HG02678 (cell line): Measurements from ENCODE around the gene ULK1.
A peak's percentile ranks its signal among the peaks of the same experiment; 100 is the strongest.
"Not testable (repeated sequence)": the region's sequence is repeated elsewhere in the genome, so short reads cannot be mapped to it uniquely, and the experiment has no call there.

Experiments used
- ATAC-seq: cut with Tn5 transposase; IDR thresholded peaks from one replicate; pipeline ENCODE4 v1.9.1; 2021; ENCODE audit warnings: mild to moderate bottlenecking, moderate library complexity; ENCODE audit not compliant: unreplicated experiment

The ULK1 gene

DNA sequence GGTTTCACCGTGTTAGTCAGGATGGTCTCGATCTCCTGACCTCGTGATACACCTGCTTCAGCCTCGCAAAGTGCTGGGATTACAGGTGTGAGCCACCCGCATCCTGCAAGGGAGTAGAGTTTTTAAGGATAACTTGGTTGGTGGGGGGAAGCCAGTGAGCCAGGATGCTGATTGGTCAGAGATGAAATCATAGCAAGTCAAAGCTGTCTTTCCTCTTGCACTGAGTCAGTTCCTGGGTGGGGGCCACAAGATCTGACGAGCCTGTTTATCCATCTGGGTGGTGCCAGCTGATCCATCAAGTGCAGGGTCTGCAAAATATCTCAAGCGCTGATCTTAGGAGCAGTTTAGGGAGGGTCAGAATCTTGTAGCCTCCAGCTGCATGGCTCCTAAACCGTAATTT is 9.3 kb upstream of the ULK1 start:
- not testable (repeated sequence) for ATAC-seq

DNA sequence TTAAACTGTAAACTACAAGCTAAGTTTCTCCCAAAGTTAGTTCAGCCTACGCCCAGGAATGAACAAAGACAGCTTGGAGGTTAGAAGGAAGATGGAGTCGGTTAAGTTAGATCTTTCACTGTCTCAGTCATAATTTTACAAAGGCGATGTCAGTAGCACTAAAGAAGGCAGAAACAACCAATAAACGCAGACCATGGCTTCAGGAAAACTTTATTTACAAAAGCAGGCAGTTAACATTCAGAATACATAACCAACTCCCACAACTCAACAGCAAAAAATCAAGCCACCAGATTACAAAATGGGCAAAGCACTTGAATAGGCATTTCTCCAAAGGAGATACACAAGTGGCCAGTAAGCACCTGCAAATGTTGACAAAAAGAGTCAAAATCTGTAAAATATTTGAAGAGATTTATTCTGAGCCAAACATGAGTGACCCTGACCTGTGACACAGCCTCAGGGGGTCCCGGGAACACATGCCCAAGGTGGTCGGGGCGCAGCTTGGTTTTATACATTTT is 8.8 kb upstream of the ULK1 start:
- ATAC-seq = no peak

DNA sequence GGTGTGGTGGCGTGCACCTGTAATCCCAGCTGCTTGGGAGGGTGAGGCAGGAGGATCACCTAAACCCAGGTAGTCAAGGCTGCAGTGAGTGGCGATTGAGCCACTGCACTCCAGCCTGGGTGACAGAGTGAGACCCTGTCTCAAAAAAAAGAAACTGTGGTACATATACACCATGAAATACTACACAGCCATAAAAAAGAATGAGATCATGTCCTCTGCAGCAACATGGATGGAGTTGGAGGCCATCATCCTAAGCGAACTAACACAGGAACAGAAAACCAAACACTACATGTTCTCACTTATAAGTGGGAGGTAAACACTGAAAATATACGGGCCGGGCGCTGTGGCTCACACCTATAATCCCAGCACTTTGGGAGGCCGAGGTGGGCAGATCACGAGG is 2.7 kb upstream of the ULK1 start:
- ATAC-seq = not testable (repeated sequence)

DNA sequence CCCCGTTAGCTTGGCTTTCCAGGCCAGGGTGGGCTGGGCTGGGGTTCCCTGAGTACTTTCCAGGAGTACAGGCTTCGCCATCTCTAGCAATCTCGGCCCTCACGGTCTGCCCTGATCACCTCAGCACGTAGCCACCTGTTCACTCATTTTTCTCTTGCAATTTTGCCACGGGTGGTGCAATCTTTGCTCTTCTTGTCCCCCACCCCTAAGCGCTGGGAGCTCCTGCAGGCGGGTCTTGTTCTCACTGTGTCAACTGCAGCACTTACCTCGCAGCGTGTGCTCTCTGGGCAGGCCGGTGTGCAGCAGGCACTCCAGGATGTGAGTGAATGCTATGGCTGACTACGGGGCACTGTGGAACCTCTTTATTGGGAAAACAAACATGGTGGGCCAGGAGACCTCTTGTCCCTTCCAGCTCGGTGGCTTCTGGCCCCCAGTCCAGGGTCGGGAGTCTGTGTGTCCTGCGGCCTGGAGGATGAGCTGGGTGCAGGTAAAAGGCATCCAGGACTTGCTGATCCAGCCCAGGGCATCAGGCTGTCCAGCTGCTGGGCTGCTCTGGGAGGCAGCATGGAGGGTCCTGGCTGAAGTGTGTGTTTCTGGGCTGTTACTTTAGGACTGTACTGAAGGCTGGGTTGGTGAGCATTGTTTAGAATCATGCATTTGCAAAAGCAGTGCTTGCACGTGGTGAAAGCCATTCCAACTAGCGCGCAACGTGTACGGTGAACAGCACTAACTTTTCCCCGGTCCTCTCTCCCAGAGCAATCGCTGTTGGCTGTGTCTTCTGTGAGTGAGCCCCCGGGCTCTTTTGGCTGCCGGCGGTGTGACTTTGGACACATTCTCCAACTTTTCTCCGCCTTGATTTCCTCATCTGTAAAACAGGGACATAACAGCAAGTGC is 1.5 kb upstream of the ULK1 start:
- no peak for ATAC-seq

DNA sequence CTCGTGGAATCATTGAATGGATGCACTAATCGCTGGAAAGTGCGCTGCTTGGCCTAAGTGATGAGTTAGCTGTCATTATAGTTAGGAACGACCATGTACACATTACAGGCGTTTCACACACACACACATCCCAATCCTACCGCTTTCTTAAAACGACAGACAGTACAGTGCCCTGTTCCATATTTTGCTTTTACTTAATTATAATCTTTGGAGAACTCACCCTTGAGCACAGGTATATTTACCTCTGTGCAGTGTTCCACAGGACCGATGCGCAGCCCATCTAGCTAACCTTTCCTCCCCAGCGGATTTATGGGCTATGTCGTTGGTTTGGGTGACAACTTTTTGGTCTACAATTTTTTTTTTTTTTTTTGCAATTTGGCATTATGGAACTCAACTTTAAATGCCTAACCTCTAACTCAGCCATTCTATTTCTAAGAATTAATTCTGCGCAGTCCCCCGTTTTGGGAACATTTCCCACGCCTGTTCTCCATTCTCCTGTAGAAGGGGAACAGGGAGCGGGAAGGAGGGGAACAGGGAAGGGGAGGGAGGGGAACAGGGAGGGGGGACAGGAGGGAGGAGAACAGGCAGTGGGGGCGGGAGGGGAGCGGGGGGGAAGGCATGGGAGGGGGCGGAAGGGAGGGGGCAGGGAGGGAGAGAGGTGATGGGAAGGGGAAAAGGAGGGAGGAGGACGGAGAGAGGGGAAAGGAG is 663 bp upstream of the ULK1 start:
- ATAC-seq = no peak

DNA sequence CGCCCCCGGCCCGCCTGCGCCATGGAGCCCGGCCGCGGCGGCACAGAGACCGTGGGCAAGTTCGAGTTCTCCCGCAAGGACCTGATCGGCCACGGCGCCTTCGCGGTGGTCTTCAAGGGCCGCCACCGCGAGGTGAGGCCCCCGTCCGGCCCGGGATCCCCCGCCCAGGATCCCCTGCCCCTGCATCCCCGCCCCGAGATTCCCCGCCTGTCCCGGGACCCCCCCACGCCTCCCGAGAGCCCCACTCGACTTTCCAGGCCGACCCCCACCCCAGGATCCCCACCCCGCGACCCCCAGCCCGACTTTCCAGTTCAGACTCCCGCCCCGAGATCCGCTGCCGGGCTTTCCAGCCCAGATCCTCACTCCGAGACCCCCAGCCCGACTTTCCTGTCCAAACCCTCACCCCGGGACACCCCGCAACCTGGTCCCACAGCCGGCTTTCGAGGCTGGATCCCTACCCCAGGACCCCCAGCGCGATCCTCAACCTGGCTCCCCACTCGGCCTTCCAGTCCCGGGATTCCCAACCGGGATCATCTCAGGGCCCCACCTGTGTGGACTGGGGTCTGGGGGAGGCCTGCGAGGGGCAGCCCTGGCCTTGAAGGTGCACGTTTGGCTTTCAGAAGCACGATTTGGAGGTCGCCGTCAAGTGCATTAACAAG is 688 bp downstream of the ULK1 start:
- peak; percentile 2 for ATAC-seq

DNA sequence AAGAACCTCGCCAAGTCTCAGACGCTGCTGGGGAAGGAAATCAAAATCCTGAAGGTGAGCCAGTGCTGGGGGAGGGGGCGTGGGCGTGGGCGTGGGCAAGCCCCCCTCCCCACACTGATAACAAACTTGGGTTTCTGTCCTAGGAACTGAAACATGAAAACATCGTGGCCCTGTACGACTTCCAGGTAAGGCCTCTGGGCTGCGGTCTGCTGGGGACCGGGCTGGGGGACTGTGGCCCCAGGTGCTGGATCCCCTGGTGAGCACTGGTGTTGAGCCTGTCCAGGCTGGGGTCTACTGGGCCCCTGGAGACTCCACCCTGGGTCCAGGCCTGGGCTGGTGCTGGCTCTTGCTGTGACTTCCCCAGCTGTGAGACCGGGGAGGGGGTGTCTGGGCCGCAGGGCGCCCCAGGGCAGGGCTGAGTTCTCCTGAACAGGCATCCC is 1.2 kb downstream of the ULK1 start:
- peak; percentile 1 for ATAC-seq

DNA sequence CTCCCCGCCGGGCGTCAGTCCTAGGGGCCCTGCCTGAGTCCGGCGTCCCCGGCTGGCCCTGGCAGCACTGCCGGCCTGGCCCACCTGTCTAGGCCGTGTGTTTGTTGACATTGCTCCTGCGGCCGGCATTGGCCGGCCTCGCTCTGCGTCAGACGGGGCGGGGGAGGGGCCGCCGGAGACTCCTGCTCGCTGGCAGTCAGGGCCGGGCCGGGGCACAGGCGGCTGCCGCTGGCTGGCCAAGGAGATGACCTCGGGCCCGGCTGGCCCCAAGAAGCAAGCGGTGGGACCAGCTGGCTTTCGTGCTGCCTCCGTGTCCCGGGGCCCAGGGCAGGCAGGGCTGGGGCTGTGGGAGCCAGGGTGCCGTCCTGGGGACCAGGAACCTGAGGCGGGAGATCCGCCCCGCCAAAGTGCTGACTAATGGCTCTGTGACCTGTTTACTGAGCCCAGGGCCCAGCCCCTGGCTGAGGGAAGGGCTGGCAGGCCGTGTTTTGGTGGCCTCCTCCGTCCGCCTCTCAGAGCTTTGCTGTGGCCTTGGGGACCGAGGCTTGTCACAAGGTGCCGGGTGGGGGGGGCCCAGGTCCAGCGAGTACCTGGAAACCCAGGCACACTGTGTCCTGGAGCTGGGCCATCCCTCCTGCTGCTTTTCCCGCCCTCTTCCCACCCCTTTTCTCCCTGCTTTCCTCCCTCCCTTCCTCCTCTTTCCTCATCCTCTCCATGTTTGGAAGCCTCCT is 1.8 kb downstream of the ULK1 start:
- ATAC-seq = peak; percentile 63

DNA sequence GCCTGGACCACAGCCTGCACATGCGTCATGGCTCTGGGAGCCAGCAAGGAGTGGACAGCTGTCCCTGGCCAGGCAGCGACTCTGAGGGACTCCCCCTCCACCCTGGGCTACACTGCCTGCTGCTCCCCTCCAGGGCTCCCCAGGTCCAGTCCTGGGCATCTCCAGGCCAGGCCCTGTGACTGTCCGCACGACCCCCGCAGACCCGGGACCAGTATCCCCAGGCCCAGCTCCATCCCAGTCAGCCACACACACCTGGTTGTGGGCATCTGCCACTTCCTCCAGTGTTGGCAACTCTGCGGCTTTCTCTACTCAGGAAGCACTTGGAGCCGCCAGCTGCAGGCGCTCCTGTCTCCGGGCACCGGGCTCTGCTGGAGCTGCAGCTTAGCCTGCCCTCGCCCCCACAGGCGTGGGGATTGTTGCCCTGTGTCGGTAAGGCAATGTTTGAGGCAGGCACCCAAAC is 2.4 kb downstream of the ULK1 start:
- ATAC-seq = no peak

DNA sequence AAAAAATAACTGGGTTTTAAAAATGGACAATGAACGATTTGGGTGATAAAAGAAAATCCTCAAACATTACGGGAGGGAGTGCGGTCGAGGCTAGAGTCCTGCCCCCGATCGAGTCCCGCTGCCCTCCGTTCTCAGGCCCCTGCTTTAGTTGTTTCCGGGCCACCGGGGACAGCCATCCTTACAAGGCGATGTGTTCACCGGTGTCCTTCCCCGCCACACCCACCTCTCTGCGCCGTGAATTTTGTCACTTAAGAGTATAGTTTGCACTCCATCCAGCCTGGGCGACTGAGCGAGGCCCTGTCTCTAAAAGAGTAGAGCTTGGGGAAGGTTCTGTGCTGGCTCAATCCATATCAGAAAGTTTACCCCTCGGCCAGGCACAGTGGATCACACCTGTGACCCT is 2.9 kb downstream of the ULK1 start:
- ATAC-seq = no peak

DNA sequence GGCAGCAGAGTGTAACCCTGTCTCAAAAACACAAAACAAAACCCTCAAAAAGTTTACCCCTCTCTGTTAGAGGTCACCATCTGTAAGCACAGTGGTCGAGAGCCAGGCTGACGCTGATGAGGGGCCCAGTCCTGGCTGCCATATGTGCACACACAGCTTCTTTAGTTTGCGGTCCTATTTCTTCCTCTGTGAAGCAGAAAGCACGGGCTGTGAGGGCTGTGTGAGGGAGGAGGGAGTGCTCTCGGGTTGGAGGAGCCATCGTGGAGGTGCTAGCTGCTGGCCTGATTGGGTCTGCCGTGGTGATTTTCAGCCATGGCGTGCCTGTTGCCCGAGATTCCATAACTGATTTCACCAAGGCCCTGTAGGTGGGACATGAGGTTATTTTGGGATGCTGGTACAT is 3.5 kb downstream of the ULK1 start:
- no peak for ATAC-seq

DNA sequence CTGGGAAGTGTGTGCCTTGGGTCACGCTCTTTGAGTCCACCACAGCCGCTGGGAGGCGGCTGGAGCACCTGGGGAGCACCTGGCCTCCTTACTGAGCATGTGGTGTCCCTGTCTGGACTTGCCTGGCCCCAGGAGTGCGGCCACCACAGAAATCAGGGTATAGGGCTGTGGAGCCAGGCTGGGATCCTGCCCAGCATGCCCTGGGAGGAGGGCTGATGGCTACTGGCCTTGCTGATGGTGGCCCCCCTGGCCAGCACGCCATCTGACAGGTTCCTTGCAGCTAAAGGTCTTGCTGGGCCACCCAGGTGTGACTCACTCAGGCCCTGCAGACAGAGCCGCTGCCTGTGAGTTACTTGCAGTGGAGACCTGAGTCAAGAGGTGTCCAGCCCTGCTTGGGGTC is 6.0 kb downstream of the ULK1 start:
- no peak for ATAC-seq

DNA sequence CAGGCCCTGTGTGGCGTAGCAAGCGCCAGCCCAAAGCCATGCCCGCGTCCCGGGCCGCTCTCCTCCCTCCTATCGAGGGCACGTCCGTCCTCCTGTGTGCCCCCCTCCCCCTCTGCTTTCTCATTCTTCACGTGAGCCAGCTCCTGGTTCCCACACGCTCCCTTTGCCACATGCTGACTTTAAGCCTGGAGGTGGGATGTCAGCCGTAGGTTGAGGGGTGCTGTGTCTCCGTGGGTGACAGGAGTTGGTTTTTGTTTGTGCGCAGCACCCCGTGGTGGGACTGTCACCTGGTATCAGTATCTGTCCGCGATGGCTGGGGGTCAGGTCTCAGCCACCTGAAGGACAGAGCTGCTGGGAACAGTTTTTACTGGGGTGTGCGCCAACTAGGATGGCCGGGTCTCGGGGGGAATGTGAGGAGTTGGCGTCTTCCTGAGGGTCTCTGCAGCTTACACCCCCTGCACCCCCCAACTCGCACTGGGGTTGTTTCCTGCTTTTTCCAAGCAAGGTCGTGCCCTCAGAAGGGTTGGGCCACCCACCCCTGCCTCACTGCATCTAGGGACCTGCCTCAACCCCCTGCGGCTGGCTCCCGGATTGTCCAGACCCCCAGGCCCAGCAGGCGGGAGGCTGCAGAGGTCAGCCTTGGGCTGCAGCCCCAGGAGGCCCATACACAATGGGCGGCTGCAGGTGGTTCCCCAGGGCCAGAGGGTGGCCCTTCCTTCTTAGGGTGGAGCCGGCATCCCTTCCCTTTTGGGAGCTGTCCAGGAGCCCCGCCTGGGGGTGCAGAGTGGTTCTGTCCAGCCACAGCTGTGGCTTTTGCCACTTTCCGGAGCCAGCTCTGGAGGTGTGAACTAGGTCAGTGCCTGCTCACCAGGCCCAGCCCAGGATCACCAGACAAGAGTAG is 7.3 kb downstream of the ULK1 start:
- no peak for ATAC-seq

DNA sequence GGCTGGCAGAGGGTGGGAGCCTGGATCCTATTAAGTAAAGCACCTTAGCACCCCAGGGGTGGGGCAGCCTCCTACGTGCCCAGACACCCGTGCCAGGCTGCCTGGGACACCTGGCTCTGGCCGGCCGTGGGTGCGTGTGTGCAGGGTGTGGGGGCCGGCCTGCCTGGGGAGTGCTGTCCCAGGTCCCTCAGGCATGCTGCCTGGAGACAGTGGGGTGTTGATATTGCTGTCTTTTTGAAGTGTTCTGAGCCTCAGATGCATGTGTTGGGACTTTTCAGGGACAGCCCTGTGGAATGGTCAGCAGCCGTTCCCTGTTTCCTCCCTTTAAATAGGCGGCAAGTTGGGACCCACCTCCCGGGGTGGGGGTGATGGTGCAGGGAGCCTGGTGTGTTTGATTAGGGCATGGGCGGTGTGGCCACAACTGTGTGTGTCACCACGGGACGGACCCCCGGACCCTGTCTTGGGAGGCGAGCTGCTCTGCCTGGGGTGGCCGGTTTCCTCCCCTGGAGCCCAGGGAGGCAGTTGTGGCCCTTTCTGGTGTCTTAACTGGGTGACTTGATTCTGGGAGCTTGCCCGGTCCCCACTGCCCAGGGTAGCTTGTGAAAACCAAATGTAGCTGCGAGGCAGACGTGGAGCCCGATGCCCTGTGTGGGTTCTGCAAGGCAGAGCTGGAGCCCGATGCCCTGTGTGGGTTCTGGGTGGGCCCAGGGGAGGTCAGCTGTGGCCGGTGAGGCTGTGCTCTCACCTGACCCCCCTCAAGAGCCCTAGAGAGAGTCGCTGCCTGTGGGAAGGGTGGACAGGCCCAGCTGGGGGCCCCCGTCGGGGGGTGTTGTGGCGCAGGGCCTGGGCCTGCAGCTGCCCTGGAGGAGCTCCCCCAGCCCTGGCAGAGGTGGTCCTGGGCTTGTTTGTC is 8.2 kb downstream of the ULK1 start:
- ATAC-seq = no peak

DNA sequence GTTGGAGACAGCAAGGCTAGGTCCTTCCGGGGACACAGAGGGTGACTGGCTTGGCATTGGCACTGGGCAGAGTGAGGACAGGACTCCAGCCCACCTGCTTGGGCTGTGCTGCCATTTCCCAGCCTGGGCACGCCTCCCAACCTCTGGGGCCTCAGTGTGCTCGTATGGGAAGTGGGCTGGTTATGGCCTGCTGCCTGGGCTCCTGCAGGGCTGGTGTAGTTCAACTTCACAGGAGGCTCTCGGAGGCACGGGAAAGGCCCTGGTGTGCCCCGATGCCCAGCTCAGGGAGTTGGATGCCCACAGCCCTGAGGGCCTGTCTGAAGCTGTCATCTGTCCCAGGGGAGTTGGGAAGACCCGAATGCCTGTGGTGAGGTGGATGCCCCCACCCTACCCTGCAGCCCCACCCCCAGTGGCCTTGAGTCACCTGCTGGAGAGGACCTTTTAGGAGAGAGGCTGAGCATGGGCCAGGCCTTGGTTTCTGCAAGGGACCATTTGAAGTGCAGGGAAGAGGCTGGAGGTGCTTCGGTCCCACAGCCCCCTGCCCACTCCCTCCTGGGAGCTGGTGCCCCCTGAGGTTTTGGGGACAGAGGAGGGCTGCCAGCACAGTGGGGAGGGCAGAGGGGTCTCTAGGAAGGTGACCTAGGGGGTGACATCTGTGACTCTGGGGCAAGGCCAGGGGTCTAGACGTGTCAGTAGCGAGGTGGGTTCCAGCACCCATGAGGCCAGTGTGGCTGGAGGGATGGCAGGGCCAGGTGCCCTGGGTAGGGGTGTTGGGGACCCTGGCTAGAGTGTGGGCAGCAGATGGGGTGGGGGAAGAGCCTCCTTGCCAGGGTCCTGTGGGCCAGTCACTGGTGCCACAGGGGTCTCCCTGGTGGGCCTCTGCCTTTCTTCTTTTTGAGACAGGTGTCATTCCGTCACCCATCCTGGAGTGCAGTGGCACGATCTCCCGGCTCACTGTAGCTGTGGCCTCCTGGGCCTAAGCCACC is 9.1 kb downstream of the ULK1 start:
- ATAC-seq = no peak

DNA sequence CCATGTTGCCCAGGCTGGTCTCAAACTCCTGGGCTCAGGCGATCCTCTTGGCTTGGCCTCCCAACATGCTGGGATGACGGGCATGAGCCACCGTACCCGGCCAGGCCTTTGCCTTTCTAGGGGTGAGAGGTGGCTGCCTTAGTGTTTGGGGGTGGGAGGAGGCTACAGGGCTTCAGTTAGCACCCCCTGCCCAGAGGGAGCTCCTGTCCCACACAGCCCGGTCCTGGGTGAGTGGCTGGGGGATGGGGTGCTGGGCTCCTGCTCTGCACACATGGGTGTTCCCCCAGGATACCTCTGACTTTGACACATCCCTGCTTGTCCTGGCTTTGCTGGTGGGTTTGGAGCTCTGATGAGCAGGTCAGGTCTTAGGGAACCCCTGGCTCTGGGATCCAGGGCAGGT is 9.9 kb downstream of the ULK1 start:
- no peak for ATAC-seq

DNA sequence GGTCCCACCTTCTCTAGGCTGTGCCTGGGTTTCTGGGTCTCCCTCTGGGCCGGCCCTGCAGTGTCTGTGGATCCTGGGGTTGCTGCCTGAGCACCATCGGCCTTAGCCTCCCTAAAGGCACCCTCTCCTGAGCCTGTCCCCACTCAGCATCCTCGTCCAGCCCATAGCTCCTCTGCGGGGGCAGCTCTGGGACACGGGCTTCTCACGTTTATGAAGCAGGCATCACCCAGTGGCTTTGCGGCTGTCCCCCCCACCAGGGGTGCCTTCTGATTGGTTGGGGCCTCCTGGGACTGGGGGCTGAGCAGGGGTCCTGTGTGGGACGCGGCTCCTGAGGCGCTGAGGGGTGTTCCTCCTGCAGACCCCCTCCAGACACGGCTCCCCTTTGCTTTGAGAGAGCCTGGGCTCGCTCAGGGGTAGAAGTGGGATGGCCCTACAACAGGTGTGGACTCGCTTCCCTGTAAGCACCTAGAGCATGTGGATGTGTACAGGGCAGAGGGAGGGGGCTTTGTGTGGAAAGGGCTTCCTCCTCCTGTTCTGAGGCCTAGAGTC is 10.7 kb downstream of the ULK1 start:
- ATAC-seq = no peak
